Common myeloid progenitor, CD34-positive (primary cell): Measurements from ENCODE around the gene PTPN18.
A peak's percentile ranks its signal among the peaks of the same experiment; 100 is the strongest.

ENCODE experiments used
- CTCF ChIA-PET: fragments of 350-600 bp; sonication (Branson Sonifier 250); formaldehyde crosslinking; loops from one replicate; lab custom pipeline; 2021; ENCODE audit warnings: antibody characterized with exemption; lab: Charles Lee
- POLR2A ChIA-PET: fragments of 350-600 bp; sonication (Branson Sonifier 250); formaldehyde crosslinking; loops from one replicate; lab custom pipeline; 2021; ENCODE audit warnings: antibody characterized with exemption; lab: Charles Lee
- DNase-seq, 3 donors: peaks; one replicate each; pipeline versions ENCODE4 v3.0.0 to v3.0.0-alpha.2; 2013
- H3K27ac ChIP-seq, 2 experiments: 1 replicate in 1 of 2; 2 replicates in 1 of 2; pipeline ENCODE4 v1.7.0; 2013; ENCODE audit warnings: inconsistent platforms in 2 of 2, low read length in 2 of 2, mild to moderate bottlenecking in 2 of 2, low read depth in 1 of 2, moderate library complexity in 1 of 2; ENCODE audit not compliant: severe bottlenecking in 2 of 2, insufficient read depth in 1 of 2, poor library complexity in 1 of 2
- H3K27me3 ChIP-seq, 5 experiments: replicated peaks in 2 of 5; 1 replicate in 3 of 5; 2 replicates in 2 of 5; pipeline versions ENCODE4 v1.6.1 to v1.7.0; 2013; ENCODE audit warnings: low read length in 4 of 5, mild to moderate bottlenecking in 2 of 5, moderate library complexity in 2 of 5, inconsistent platforms in 1 of 5; ENCODE audit not compliant: insufficient read depth in 5 of 5, control insufficient read depth in 4 of 5
- H3K36me3 ChIP-seq, 4 experiments: 1 replicate in 2 of 4; 2 replicates in 2 of 4; pipeline versions ENCODE4 v1.6.1 to v1.7.0; 2013; ENCODE audit warnings: low read length in 3 of 4, control low read depth in 1 of 4, mild to moderate bottlenecking in 1 of 4; ENCODE audit not compliant: control insufficient read depth in 4 of 4, insufficient read depth in 4 of 4
- H3K4me1 ChIP-seq, 4 experiments: 1 replicate in 3 of 4; 2 replicates in 1 of 4; pipeline versions ENCODE4 v1.6.1 to v1.7.1; 2013; ENCODE audit warnings: low read length in 3 of 4, mild to moderate bottlenecking in 3 of 4, control low read depth in 1 of 4, inconsistent platforms in 1 of 4, moderate library complexity in 1 of 4; ENCODE audit not compliant: control insufficient read depth in 4 of 4, insufficient read depth in 4 of 4; ENCODE audit errors: control extremely low read depth in 1 of 4
- H3K4me3 ChIP-seq, 7 experiments: 1 replicate in 4 of 7; 2 replicates in 3 of 7; pipeline versions ENCODE4 v1.5.1 to v1.7.0; 2013; ENCODE audit warnings: mild to moderate bottlenecking in 7 of 7, low read length in 6 of 7, moderate library complexity in 6 of 7, inconsistent platforms in 2 of 7, low read depth in 2 of 7, control low read depth in 1 of 7; ENCODE audit not compliant: insufficient read depth in 4 of 7, control insufficient read depth in 1 of 7; ENCODE audit errors: extremely low read depth in 1 of 7
- H3K9me3 ChIP-seq, 5 experiments: 1 replicate in 4 of 5; 2 replicates in 1 of 5; pipeline versions ENCODE4 v1.6.1 to v1.7.1; 2013; ENCODE audit warnings: low read length in 4 of 5, mild to moderate bottlenecking in 2 of 5, inconsistent platforms in 1 of 5, low read depth in 1 of 5, moderate library complexity in 1 of 5; ENCODE audit not compliant: control insufficient read depth in 4 of 5, insufficient read depth in 2 of 5; ENCODE audit errors: control extremely low read depth in 1 of 5
- WGBS: methylation state at CpG from one replicate; pipeline ENCODE4 v1.1.5; 2013; ENCODE audit not compliant: insufficient coverage; 5-methylcytosine and 5-hydroxymethylcytosine counted together

The PTPN18 gene

GRCh38 chr2:130341562-130342019 lies 14.3 kb upstream of the PTPN18 start:
- CTCF ChIA-PET = interaction anchor here (2.0 to 2.6 kb wide), 3 partner anchors 9 to 11 kb away, joined by 4 to 11 read pairs (median 7); no protein-coding TSS in a partner anchor
- POLR2A ChIA-PET = interaction anchor here (1.4 kb wide), 1 partner anchor 9 kb away, joined by 6 read pairs; no protein-coding TSS in a partner anchor
- Histone ChIP-seq H3K4me3 (peak overlapping the region; percentile 83 to 97 (median 93)), H3K27ac (peak overlapping the region; percentile 6 to 90), H3K9me3 (no peaks in the 10 kb centered on the region), H3K4me1 (peaks cover 2 to 23% (median 12%) of the 10 kb centered on the region in 4 experiments), H3K36me3 (peaks cover 9 to 42% (median 36%) of the 10 kb centered on the region in 4 experiments), H3K27me3 (no peaks in the 10 kb centered on the region)
- WGBS = 2% methylated on average over 17 of the region's 24 CpGs
- DNase-seq = peak in 1 of 3 donors; percentile 41

DNA sequence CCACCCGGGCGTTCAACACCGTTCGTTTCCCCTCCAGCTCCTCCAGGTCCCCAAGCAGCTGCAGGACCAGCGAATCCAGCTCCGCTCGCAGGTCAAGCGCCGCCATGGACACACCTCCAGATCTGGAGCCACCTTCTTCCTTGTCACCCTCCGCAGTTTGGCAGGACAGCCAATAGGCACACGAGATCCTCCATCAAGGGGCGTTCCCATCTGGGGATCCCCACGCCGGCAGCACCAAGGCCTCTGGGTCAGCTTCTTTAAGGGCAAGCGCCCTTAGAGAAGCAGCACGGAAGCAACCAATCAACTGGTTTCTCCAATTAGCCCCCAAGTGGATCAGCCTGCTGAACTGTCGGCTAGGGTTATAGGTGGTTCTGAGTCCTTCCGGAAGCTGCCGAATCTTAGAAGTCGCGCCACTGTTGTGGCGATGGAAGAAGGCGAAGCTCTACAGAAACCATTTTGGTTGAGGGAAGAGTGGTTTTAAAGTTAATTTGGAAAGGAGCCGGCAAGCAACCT lies 13.8 kb upstream of the PTPN18 start:
- Histone ChIP-seq H3K4me1 (peaks cover 2 to 23% (median 12%) of the 10 kb centered on the region in 4 experiments), H3K9me3 (no peaks in the 10 kb centered on the region), H3K36me3 (peaks cover 10 to 47% (median 40%) of the 10 kb centered on the region in 4 experiments), H3K27me3 (no peaks in the 10 kb centered on the region), H3K4me3 (peak overlapping the region; percentile 83 to 97 (median 93)), H3K27ac (peak overlapping the region; percentile 72 to 90)
- peak; percentile 89 to 95 (median 94) for DNase-seq
- ChIA-PET CTCF (interaction anchor here (0.9 to 2.6 kb wide), 6 partner anchors 8 to 48 kb away, joined by 3 to 11 read pairs (median 6); no protein-coding TSS in a partner anchor), POLR2A (interaction anchor here (0.7 to 1.4 kb wide), 3 partner anchors 9 to 192 kb away, joined by 3 to 6 read pairs (median 4); partner anchors contain the start of genes MZT2B and SMPD4)
- 0% methylated on average over 24 of the region's 24 CpGs for WGBS

DNA sequence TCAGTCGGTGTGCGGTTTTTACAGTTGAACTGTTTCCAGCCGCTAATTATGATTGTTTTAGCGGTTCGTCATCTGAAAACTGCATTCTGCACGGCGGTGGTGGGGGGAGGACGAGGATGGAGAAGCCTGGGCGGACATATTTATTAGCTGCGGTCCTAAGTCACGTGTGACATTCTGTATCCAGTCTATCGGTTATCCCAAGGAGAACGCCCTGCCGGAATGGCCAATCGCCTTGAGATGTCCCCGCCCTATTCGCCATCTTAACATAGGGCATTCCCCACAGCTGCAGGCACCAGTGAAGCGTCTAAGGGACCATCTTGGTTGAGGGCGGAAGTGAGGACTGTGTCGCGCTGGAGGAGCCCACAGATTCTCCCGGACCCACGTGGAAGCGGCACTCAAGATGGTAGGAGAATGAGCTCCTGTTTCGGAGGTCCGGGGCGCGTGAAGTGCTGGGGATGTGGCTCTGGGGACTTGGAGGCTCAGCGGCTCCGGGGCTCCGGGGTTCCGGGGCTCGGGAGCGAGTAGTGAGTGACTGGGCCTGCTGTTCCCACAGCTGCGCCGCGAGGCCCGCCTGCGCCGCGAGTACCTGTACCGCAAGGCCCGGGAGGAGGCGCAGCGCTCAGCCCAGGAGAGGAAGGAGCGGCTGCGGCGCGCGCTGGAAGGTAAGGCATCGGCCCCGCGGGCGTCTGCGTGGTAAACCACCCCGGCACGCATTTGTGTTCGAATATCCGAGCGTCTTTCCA lies 13.2 kb upstream of the PTPN18 start, which contains the start of gene IMP4:
Gene IMP4 (plus strand): TSS at position 365 of the 743 bp plus-strand sequence. CDS start 36 bp downstream, at position 401.
- POLR2A ChIA-PET = interaction anchor here (0.7 to 1.4 kb wide), 3 partner anchors 10 to 192 kb away, joined by 3 to 6 read pairs (median 4); partner anchors contain the start of genes MZT2B and SMPD4
- H3K36me3 ChIP-seq = peaks cover 10 to 53% (median 46%) of the 10 kb centered on the region in 4 experiments

GRCh38 chr2:130344578-130344977 lies 11.3 kb upstream of the PTPN18 start:
- POLR2A ChIA-PET = no interaction called here
- peaks cover 15 to 50% (median 44%) of the 10 kb centered on the region in 4 experiments for H3K36me3 ChIP-seq
- no peak for DNase-seq
- 100% methylated on average over 1 of the region's 4 CpGs for WGBS
- H3K27me3 ChIP-seq = no peaks in the 10 kb centered on the region
- CTCF ChIA-PET = interaction anchor here (1.2 to 1.6 kb wide), 2 partner anchors 11 to 29 kb away, joined by 3 to 4 read pairs; no protein-coding TSS in a partner anchor
- peaks cover 2 to 18% (median 11%) of the 10 kb centered on the region in 4 experiments for H3K4me1 ChIP-seq
- H3K27ac ChIP-seq = no peak overlapping the region
- no peak overlapping the region for H3K4me3 ChIP-seq
- no peaks in the 10 kb centered on the region for H3K9me3 ChIP-seq

More for the DNA sequence above, 13.2 kb upstream of the PTPN18 start, which contains the start of gene IMP4:
- peak within 1 kb of the TSS; percentile 72 to 90 for H3K27ac ChIP-seq
- no peaks in the 10 kb centered on the region for H3K9me3 ChIP-seq
- H3K4me3 ChIP-seq = peak within 1 kb of the TSS; percentile 83 to 97 (median 93)
- H3K27me3 ChIP-seq = no peaks in the 10 kb centered on the region
- WGBS = 0% methylated on average over 50 of the region's 60 CpGs
- peaks cover 2 to 18% (median 12%) of the 10 kb centered on the region in 4 experiments for H3K4me1 ChIP-seq
- peak; percentile 100 for DNase-seq
- CTCF ChIA-PET = interaction anchor here (0.8 to 2.6 kb wide), 8 partner anchors 9 to 48 kb away, joined by 3 to 11 read pairs (median 4); no protein-coding TSS in a partner anchor

DNA sequence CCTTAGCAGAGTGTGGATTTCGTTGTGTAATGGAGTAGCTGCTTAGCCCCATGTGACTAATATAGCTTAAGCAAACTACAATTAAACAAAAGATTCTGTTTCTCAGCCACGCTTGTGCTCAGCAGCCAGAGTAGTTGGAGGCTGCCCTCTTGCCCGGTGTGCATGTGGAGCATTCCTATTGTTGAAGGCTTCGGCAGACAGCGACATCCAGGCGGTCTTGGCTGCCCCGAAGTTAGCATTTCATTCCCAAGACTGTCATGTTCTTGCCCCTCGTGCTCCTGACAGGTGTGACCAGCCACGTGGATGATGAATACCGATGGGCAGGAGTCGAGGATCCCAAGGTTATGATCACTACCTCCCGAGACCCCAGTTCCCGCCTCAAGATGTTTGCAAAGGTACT lies 10.8 kb upstream of the PTPN18 start:
- DNase-seq = no peak
- Histone ChIP-seq H3K4me3 (no peak overlapping the region), H3K9me3 (no peaks in the 10 kb centered on the region), H3K4me1 (peaks cover 2 to 18% (median 11%) of the 10 kb centered on the region in 4 experiments), H3K27me3 (no peaks in the 10 kb centered on the region), H3K36me3 (peaks cover 15 to 47% (median 41%) of the 10 kb centered on the region in 4 experiments), H3K27ac (no peak overlapping the region)
- 98% methylated on average over 8 of the region's 13 CpGs for WGBS
- POLR2A ChIA-PET = no interaction called here
- CTCF ChIA-PET = interaction anchor here (1.6 kb wide), 1 partner anchor 11 kb away, joined by 4 read pairs; no protein-coding TSS in a partner anchor

- H3K4me1 ChIP-seq = peaks cover 2 to 18% (median 11%) of the 10 kb centered on the region in 4 experiments
- POLR2A ChIA-PET = no interaction called here
- WGBS = 95% methylated on average over 19 of the region's 21 CpGs
- DNase-seq = no peak
- no peak overlapping the region for H3K27ac ChIP-seq
- no peaks in the 10 kb centered on the region for H3K27me3 ChIP-seq
- CTCF ChIA-PET = interaction anchor here (1.6 kb wide), 1 partner anchor 12 kb away, joined by 4 read pairs; no protein-coding TSS in a partner anchor
- no peak overlapping the region for H3K4me3 ChIP-seq
- H3K36me3 ChIP-seq = peaks cover 15 to 46% (median 40%) of the 10 kb centered on the region in 4 experiments
- no peaks in the 10 kb centered on the region for H3K9me3 ChIP-seq
These were observed 10.2 kb upstream of the PTPN18 start for GRCh38 chr2:130345611-130346010.
